IMR-90 (cell line): Measurements from ENCODE around the gene HS2ST1. TPM values are rescaled to one million over a fixed set of nuclear protein-coding genes. Genes with fewer than 3 reads are reported as not detected.

Source experiments
- ATAC-seq: fragments of 200-7000 bp; cut with Tn5 transposase; 2 replicates; pipeline ENCODE4 v1.9.1; 2020; ENCODE audit warnings: low read depth, mild to moderate bottlenecking, moderate library complexity
- BruUV-seq: library from RNA; stranded (reverse); fragments of 400-500 nt; replicated peaks from 2 replicates; lab custom pipeline; 2021; lab: Mats Ljungman, UMichigan
- CTCF ChIA-PET: fragments of 300-600 bp; formaldehyde crosslinking; extraction: SDS; loops from one replicate; lab custom pipeline; 2021; ENCODE audit warnings: antibody characterized with exemption; lab: Yijun Ruan, JAX
- POLR2A ChIA-PET: fragments of 300-600 bp; sonication (Branson Sonifier 250); formaldehyde crosslinking; loops from one replicate; lab custom pipeline; 2022; ENCODE audit warnings: antibody characterized with exemption; ENCODE audit not compliant: unreplicated experiment; lab: Charles Lee
- DNase-seq: peaks from one replicate; pipeline ENCODE4 v3.0.0; 2013
- H2AFZ ChIP-seq: replicated peaks from 2 replicates; pipeline ENCODE3; 2013; ENCODE audit warnings: low read length, mild to moderate bottlenecking; ENCODE audit not compliant: poor library complexity
- H2AK5ac ChIP-seq: 2 replicates; pipeline ENCODE4 v1.6.1; 2013; ENCODE audit warnings: low read depth, low read length, inconsistent platforms
- H2AK9ac ChIP-seq: replicated peaks from 2 replicates; pipeline ENCODE3; 2013; ENCODE audit warnings: mild to moderate bottlenecking, low read depth, low read length, moderate library complexity; ENCODE audit not compliant: poor library complexity
- H2BK120ac ChIP-seq: 2 replicates; pipeline ENCODE4 v1.6.1; 2013; ENCODE audit warnings: low read depth, low read length, inconsistent platforms
- H2BK15ac ChIP-seq: 3 replicates; pipeline ENCODE4 v1.6.1; 2013; ENCODE audit warnings: low read depth, low read length, inconsistent platforms
- H2BK20ac ChIP-seq: 2 replicates; pipeline ENCODE4 v1.6.1; 2013; ENCODE audit warnings: low read depth, mild to moderate bottlenecking, inconsistent platforms, low read length, moderate library complexity
- H2BK5ac ChIP-seq: 2 replicates; pipeline ENCODE4 v1.6.1; 2013; ENCODE audit warnings: mild to moderate bottlenecking, low read depth, low read length, inconsistent platforms; ENCODE audit not compliant: poor library complexity, severe bottlenecking
- H3K14ac ChIP-seq: replicated peaks from 2 replicates; pipeline ENCODE4 v1.6.1; 2013; ENCODE audit warnings: low read depth, low read length, inconsistent platforms
- H3K18ac ChIP-seq: 2 replicates; pipeline ENCODE4 v1.6.1; 2013; ENCODE audit warnings: low read depth, low read length, control low read depth
- H3K23ac ChIP-seq: 2 replicates; pipeline ENCODE4 v1.6.1; 2013; ENCODE audit warnings: low read depth, low read length, inconsistent platforms
- H3K27ac ChIP-seq: 2 replicates; pipeline ENCODE4 v1.5.1; 2013; ENCODE audit warnings: mild to moderate bottlenecking, control low read depth, low read length; ENCODE audit not compliant: insufficient read depth
- H3K27me3 ChIP-seq: 2 replicates; pipeline ENCODE4 v1.6.1; 2013; ENCODE audit warnings: low read length; ENCODE audit not compliant: control insufficient read depth, insufficient read depth
- H3K36me3 ChIP-seq: 2 replicates; pipeline ENCODE4 v1.6.1; 2013; ENCODE audit warnings: low read length, mixed read lengths; ENCODE audit not compliant: control insufficient read depth, insufficient read depth
- H3K4ac ChIP-seq: 2 replicates; pipeline ENCODE4 v1.6.1; 2013; ENCODE audit warnings: low read depth, low read length, inconsistent platforms
- H3K4me1 ChIP-seq: 2 replicates; pipeline ENCODE4 v1.6.1; 2013; ENCODE audit warnings: low read length, mixed read lengths; ENCODE audit not compliant: control insufficient read depth, insufficient read depth
- H3K4me2 ChIP-seq: 2 replicates; pipeline ENCODE4 v1.6.1; 2013; ENCODE audit warnings: low read depth, mild to moderate bottlenecking, control low read depth, low read length, moderate library complexity
- H3K4me3 ChIP-seq: 2 replicates; pipeline ENCODE4 v1.5.1; 2013; ENCODE audit warnings: low read depth, mild to moderate bottlenecking, control low read depth, low read length, moderate library complexity; ENCODE audit not compliant: insufficient read depth
- H3K56ac ChIP-seq: 2 replicates; pipeline ENCODE4 v1.6.1; 2013; ENCODE audit warnings: low read length, inconsistent platforms; ENCODE audit not compliant: insufficient read depth; ENCODE audit errors: extremely low read depth
- H3K79me1 ChIP-seq, 2 experiments: 2 replicates each; pipeline ENCODE4 v1.6.1; 2013; ENCODE audit warnings: low read length in 2 of 2, inconsistent platforms in 1 of 2, low read depth in 1 of 2
- H3K9ac ChIP-seq: 2 replicates; pipeline ENCODE4 v1.6.1; 2013; ENCODE audit warnings: low read depth, low read length, control low read depth
- H3K9me1 ChIP-seq: 2 replicates; pipeline ENCODE4 v1.6.1; 2013; ENCODE audit warnings: low read length, inconsistent platforms; ENCODE audit not compliant: insufficient read depth
- H3K9me3 ChIP-seq: 2 replicates; pipeline ENCODE4 v1.6.1; 2013; ENCODE audit warnings: low read length; ENCODE audit not compliant: control insufficient read depth, insufficient read depth
- H4K20me1 ChIP-seq: 2 replicates; pipeline ENCODE4 v1.6.1; 2013; ENCODE audit warnings: low read length, inconsistent platforms; ENCODE audit not compliant: insufficient read depth
- H4K5ac ChIP-seq: 2 replicates; pipeline ENCODE4 v1.6.1; 2013; ENCODE audit warnings: mild to moderate bottlenecking, low read depth, low read length, control low read depth
- H4K8ac ChIP-seq, 2 experiments: 2 replicates each; pipeline ENCODE4 v1.6.1; 2013; ENCODE audit warnings: low read depth in 2 of 2, low read length in 2 of 2, control low read depth in 1 of 2, inconsistent platforms in 1 of 2
- H4K91ac ChIP-seq: 2 replicates; pipeline ENCODE4 v1.6.1; 2013; ENCODE audit warnings: low read depth, low read length, inconsistent platforms; ENCODE audit not compliant: insufficient read depth
- CEBPB ChIP-seq: IDR thresholded peaks from 2 replicates; pipeline ENCODE4 v1.6.1; 2012; ENCODE audit warnings: low read depth, low read length, improper control_type of control experiment
- CHD1 ChIP-seq: IDR thresholded peaks from 2 replicates; pipeline ENCODE4 v1.6.1; 2012; ENCODE audit warnings: low read depth, low read length, improper control_type of control experiment
- FOS ChIP-seq: fragments of 150-350 bp; IDR thresholded peaks from 2 replicates; pipeline ENCODE4 v1.6.1; 2016; ENCODE audit warnings: low read depth, low read length
- MAFK ChIP-seq: IDR thresholded peaks from 2 replicates; pipeline ENCODE4 v1.6.1; 2012; ENCODE audit warnings: low read depth, low read length, improper control_type of control experiment
- MAZ ChIP-seq: IDR thresholded peaks from 2 replicates; pipeline ENCODE4 v1.6.1; 2012; ENCODE audit warnings: low read depth, mild to moderate bottlenecking, low read length, improper control_type of control experiment, moderate library complexity, borderline replicate concordance
- NFE2L2 ChIP-seq: fragments of 150-350 bp; IDR thresholded peaks from 2 replicates; pipeline ENCODE4 v1.6.1; 2016; ENCODE audit warnings: low read depth, mild to moderate bottlenecking, low read length
- POLR2A ChIP-seq: IDR thresholded peaks from 2 replicates; pipeline ENCODE4 v1.6.1; 2012; ENCODE audit warnings: mild to moderate bottlenecking, low read depth, low read length
- RCOR1 ChIP-seq: IDR thresholded peaks from 2 replicates; pipeline ENCODE4 v1.6.1; 2012; ENCODE audit warnings: mild to moderate bottlenecking, low read length, improper control_type of control experiment; ENCODE audit not compliant: insufficient replicate concordance
- RFX5 ChIP-seq: IDR thresholded peaks from 2 replicates; pipeline ENCODE4 v1.8.0; 2012; ENCODE audit warnings: low read depth, mild to moderate bottlenecking, low read length, moderate library complexity
- SMC3 ChIP-seq: fragments of 150-350 bp; IDR thresholded peaks from 2 replicates; pipeline ENCODE4 v1.6.1; 2016; ENCODE audit warnings: low read depth, mild to moderate bottlenecking, antibody characterized with exemption, low read length, moderate library complexity
- WGBS, 2 experiments: methylation state at CpG; one replicate each; pipeline versions ENCODE4 v1.1.5 to v1.1.7; 2013; ENCODE audit warnings: missing lambda C conversion rate in 2 of 2; ENCODE audit not compliant: insufficient read length in 1 of 2; ENCODE audit errors: extremely low coverage in 2 of 2; 5-methylcytosine and 5-hydroxymethylcytosine counted together
- dilution Hi-C: fragments of 300-500 bp; cut with HindIII; formaldehyde crosslinking; loops from one replicate; pipeline ENCODE4 v1.14.3; 2018; ENCODE audit warnings: low sequenced_read_pairs; ENCODE audit not compliant: unreplicated experiment
- in situ Hi-C: fragments of 300-500 bp; cut with MboI; formaldehyde crosslinking; loops from 3 replicates; pipeline ENCODE4 v1.14.3; 2019; ENCODE audit warnings: low sequenced_read_pairs, inconsistent platforms, mixed read lengths
- intact Hi-C: fragments of 100-400 bp; cut with micrococcal nuclease; formaldehyde crosslinking; loops from 2 replicates; pipeline ENCODE4 v1.10.0; 2022
- polyA plus RNA-seq, 3 experiments: library from polyadenylated mRNA; depleted of rRNA; stranded (reverse); fragments of >200 nt; gene quantifications; 2 replicates each; pipeline ENCODE4 v1.2.3, GENCODE V29; 2012; ENCODE audit warnings: low replicate concordance in 1 of 3
- total RNA-seq: library from RNA; depleted of rRNA; stranded (reverse); fragments of >200 nt; gene quantifications from 2 replicates; pipeline ENCODE4 v1.2.3, GENCODE V29; 2012
- TF ChIP-seq, protein P1 (sequence below): fragments of 150-350 bp; IDR thresholded peaks from 2 replicates; pipeline ENCODE4 v1.6.1; 2016; ENCODE audit warnings: low read depth, mild to moderate bottlenecking, low read length, moderate library complexity, borderline replicate concordance
- TF ChIP-seq, protein P2 (sequence below): fragments of 150-350 bp; IDR thresholded peaks from 2 replicates; pipeline ENCODE4 v1.6.1; 2017; ENCODE audit warnings: mild to moderate bottlenecking, antibody characterized with exemption, low read length, low read depth
- TF ChIP-seq, protein P3 (sequence below): conservative IDR thresholded peaks from 2 replicates; pipeline ENCODE4 v1.5.1; 2012; ENCODE audit warnings: mild to moderate bottlenecking, low read depth, low read length, improper control_type of control experiment

HS2ST1 gene
- total and polyA plus RNA-seq, 2 of the 4 experiments (the other 2 are of a cell fraction), result 7.8 to 13.1 TPM

DNA sequence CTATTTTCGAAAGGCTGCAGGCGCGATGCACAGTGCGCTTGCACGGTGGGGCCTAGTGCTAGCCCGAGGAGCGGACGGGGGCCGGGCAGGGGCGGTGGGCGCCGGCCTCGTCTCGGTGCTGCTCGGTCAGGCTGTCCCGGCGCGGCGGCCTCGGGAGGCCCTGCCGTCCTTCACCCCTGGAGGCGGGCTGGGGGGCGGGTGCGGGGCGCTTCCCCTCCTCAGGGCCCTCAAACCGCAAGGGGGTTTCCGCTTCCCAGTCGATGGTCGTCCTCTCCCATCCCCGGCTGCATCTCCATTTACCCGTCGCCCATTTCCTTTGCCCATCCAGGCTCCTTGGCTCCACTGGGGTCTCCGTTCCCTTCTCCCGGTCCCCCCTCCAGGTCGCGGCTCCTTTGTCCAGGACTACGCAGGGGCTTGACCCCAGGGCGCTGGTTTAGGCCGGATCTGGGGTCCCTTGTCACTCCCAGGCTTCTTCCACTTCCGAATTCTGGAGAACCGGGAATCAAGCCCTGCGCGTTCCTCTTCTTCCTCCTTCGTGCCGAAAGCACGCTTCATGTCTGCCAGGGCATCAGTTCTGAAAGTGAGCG lies 217.9 kb downstream of the HS2ST1 start (continued):
- no peak for TF ChIP-seq NFE2L2
- TF ChIP-seq MAFK, result no peak
- TF ChIP-seq MAZ, result no peak

DNA sequence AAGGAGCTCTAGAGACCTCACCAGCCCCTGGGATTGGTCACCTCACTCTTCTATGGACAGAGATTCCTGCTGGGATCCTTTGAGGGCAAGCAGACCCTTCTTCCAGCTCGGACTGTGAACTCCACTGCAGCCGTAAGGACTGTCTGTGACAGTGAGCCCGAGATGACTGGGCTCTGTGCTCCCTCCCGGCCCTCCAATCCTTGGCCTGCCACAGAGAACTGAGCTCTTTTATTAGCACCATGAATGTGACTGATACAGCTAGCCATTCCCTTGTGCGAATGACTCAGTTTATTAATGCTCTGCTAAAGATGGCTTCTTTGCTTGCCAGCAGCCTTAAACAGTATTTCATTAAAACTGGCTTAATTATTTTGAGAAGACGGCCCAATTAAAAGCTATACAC lies 219.6 kb downstream of the HS2ST1 start:
- no peak overlapping the region for H4K91ac ChIP-seq
- no peaks in the 10 kb centered on the region for H3K36me3 ChIP-seq
- peak; percentile 30 for ATAC-seq
- H3K14ac ChIP-seq, result no peak overlapping the region
- peaks cover 3% of the 10 kb centered on the region for H3K27me3 ChIP-seq
- H2BK15ac ChIP-seq, result no peak overlapping the region
- H3K18ac ChIP-seq, result no peak overlapping the region; the same call in 1 of the 2 replicates
- H3K9ac ChIP-seq, result no peak overlapping the region
- no peak overlapping the region for H2BK20ac ChIP-seq
- H3K4ac ChIP-seq, result no peak overlapping the region
- no peak overlapping the region for H2AK5ac ChIP-seq
- dilution Hi-C loops, result no loop called here
- H3K56ac ChIP-seq, result no peak overlapping the region
- no TSS peak for BruUV-seq
- no peaks in the 10 kb centered on the region for H3K79me1 ChIP-seq
- no peak overlapping the region for H3K4me2 ChIP-seq
- H2AK9ac ChIP-seq, result no peak overlapping the region
- H3K4me1 ChIP-seq, result peaks cover 2% of the 10 kb centered on the region; the same call in 1 of the 2 replicates
- intact Hi-C loops, result loop anchor here (5.0 to 10.0 kb wide), 4 partner anchors 371 to 1461 kb away; no protein-coding TSS in a partner anchor
- H3K27ac ChIP-seq, result no peak overlapping the region
- POLR2A ChIA-PET, result no interaction called here
- H3K9me3 ChIP-seq, result no peaks in the 10 kb centered on the region
- H2BK5ac ChIP-seq, result no peak overlapping the region
- H3K23ac ChIP-seq, result no peak overlapping the region
- no peak overlapping the region for H4K8ac ChIP-seq
- no peak overlapping the region for H4K5ac ChIP-seq
- in situ Hi-C loops, result loop anchor here (10.0 to 25.0 kb wide), 3 partner anchors 191 to 1161 kb away; partner anchors contain the start of gene LMO4
- no peak overlapping the region for H2BK120ac ChIP-seq
- no peaks in the 10 kb centered on the region for H4K20me1 ChIP-seq
- no peaks in the 10 kb centered on the region for H3K9me1 ChIP-seq
- H3K4me3 ChIP-seq, result no peak overlapping the region
- no peak overlapping the region for H2AFZ ChIP-seq
- WGBS, 2 experiments, result 30% methylated on average over 2 of the region's 6 CpGs; no CpG with 5 or more reads in 1 of the 2 experiments
- peak; percentile 34 for DNase-seq
- CTCF ChIA-PET, result interaction anchor here (1.0 to 1.1 kb wide), 2 partner anchors 12 to 201 kb away, joined by 3 to 4 read pairs; no protein-coding TSS in a partner anchor
- TF ChIP-seq RCOR1, result no peak
- TF ChIP-seq, protein P1, sequence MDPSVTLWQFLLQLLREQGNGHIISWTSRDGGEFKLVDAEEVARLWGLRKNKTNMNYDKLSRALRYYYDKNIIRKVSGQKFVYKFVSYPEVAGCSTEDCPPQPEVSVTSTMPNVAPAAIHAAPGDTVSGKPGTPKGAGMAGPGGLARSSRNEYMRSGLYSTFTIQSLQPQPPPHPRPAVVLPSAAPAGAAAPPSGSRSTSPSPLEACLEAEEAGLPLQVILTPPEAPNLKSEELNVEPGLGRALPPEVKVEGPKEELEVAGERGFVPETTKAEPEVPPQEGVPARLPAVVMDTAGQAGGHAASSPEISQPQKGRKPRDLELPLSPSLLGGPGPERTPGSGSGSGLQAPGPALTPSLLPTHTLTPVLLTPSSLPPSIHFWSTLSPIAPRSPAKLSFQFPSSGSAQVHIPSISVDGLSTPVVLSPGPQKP, result no peak
- no peak for TF ChIP-seq RFX5
- no peak for TF ChIP-seq CEBPB
- TF ChIP-seq, protein P2, sequence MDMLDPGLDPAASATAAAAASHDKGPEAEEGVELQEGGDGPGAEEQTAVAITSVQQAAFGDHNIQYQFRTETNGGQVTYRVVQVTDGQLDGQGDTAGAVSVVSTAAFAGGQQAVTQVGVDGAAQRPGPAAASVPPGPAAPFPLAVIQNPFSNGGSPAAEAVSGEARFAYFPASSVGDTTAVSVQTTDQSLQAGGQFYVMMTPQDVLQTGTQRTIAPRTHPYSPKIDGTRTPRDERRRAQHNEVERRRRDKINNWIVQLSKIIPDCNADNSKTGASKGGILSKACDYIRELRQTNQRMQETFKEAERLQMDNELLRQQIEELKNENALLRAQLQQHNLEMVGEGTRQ, result no peak
- TF ChIP-seq, protein P3, sequence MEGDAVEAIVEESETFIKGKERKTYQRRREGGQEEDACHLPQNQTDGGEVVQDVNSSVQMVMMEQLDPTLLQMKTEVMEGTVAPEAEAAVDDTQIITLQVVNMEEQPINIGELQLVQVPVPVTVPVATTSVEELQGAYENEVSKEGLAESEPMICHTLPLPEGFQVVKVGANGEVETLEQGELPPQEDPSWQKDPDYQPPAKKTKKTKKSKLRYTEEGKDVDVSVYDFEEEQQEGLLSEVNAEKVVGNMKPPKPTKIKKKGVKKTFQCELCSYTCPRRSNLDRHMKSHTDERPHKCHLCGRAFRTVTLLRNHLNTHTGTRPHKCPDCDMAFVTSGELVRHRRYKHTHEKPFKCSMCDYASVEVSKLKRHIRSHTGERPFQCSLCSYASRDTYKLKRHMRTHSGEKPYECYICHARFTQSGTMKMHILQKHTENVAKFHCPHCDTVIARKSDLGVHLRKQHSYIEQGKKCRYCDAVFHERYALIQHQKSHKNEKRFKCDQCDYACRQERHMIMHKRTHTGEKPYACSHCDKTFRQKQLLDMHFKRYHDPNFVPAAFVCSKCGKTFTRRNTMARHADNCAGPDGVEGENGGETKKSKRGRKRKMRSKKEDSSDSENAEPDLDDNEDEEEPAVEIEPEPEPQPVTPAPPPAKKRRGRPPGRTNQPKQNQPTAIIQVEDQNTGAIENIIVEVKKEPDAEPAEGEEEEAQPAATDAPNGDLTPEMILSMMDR, result no peak
- no peak for TF ChIP-seq NFE2L2
- no peak for TF ChIP-seq FOS
- no peak for TF ChIP-seq SMC3
- no peak for TF ChIP-seq POLR2A
- TF ChIP-seq CHD1, result no peak
